ENCODE measurements around the gene ZSWIM6.

Gene ZSWIM6

DNA sequence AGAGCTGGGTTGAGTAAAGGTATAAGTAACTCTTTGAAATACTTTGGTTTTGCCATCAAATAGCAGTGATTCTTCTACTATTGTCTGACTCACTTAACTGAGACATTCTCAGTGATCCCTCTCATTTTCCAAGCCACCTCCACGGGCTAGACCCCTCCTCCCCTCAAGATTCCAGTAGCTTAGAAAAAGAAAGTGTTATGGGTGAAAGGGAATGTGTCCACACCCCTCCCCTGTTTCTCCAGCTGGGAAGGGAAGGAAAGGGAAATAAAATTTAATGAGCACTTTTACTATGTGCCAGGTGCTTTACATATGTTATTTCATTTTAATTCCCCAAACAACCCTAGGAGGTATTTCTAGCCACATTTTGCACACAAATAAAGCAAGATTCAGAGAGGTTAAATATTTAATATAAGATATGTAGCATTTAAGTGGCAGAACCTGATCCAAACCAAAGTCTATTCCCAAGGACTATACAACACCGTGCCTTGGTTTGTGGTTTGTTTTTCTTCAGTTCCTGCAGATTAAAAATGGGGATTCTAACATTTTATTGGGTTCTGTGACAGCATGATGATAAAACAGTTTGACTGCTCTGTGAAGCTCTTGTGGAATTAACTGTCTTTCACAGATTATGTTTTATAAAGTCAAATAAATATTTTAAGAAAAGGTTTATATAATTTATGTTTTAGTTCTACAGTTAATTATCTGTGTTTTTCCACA, 135.9 kb downstream of the ZSWIM6 start:
- no peak for DNase-seq (ENCODE audit: low read depth)
- TF ChIP-seq, protein P1, sequence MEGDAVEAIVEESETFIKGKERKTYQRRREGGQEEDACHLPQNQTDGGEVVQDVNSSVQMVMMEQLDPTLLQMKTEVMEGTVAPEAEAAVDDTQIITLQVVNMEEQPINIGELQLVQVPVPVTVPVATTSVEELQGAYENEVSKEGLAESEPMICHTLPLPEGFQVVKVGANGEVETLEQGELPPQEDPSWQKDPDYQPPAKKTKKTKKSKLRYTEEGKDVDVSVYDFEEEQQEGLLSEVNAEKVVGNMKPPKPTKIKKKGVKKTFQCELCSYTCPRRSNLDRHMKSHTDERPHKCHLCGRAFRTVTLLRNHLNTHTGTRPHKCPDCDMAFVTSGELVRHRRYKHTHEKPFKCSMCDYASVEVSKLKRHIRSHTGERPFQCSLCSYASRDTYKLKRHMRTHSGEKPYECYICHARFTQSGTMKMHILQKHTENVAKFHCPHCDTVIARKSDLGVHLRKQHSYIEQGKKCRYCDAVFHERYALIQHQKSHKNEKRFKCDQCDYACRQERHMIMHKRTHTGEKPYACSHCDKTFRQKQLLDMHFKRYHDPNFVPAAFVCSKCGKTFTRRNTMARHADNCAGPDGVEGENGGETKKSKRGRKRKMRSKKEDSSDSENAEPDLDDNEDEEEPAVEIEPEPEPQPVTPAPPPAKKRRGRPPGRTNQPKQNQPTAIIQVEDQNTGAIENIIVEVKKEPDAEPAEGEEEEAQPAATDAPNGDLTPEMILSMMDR (IDR thresholded peaks at IDR 0.05; ENCODE audit: insufficient read depth, low read depth, low read length, missing control alignments) = no peak
- no peak overlapping the region for H3K4me3 ChIP-seq (ENCODE audit: low read depth, low read length)

- no peak for DNase-seq (ENCODE audit: low read depth)
- TF ChIP-seq, protein P1 (IDR thresholded peaks at IDR 0.05; ENCODE audit: insufficient read depth, low read depth, low read length, missing control alignments) = no peak
- H3K4me3 ChIP-seq (ENCODE audit: low read depth, low read length) = no peak overlapping the region
Measured at GRCh38 chr5:61468483-61468865, 136.4 kb downstream of the ZSWIM6 start.

DNA sequence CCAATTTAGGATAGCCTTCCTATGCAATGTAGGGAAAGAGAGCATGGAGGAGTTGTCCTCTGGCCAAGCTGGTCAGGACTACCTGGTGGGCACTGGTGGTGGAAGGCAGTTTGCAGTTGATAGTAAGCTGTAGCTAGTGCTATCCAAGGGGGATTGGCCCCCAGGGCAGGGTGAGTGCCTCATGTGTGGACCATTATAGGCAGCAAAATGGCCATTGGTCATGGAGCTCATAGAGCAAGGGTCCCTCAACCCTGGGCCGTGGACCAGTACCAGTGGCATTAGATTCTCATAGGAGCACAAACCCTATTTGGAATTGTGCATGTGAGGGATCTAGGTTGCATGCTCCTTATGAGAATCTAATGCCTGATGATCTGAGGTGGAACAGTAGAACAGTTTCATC, 139.3 kb downstream of the ZSWIM6 start:
- DNase-seq (ENCODE audit: low read depth) = no peak
- TF ChIP-seq, protein P1 (IDR thresholded peaks at IDR 0.05; ENCODE audit: insufficient read depth, low read depth, low read length, missing control alignments) = no peak
- H3K4me3 ChIP-seq (ENCODE audit: low read depth, low read length) = no peak overlapping the region

DNA sequence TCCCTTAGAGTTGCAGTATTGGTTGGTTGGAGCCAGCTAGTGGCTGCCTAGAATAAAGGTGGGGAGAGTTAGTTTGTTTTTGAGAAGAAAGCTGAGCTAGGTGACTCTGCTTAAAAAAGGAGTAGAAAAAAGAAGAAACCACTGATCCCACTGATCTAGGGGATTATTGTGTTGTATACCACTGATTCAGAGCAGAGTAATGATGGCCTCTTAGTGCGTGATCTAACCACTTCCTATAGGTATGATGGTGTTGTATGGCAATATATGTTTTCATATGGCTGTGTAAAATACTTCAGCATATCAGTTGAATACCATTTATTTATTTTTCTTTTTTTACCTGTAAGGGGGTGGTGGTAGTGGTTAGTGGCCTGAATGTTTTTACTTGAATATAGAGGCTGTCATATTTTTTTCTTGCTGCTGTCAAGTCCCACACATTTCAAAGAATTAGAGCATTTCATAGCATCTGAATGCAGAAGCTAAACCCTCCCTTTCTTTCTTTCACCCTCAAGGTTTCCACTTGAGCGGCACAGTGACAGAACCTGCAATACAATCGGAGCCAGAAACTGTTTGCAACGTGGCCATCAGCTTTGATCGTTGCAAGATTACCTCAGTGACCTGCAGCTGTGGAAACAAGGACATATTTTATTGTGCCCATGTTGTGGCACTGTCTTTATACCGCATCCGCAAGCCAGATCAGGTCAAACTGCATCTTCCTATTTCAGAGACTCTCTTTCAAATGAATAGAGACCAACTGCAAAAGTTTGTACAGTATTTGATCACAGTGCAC, 140.3 kb downstream of the ZSWIM6 start:
- no peak for DNase-seq (ENCODE audit: low read depth)
- no peak overlapping the region for H3K4me3 ChIP-seq (ENCODE audit: low read depth, low read length)
- TF ChIP-seq, protein P1 (IDR thresholded peaks at IDR 0.05; ENCODE audit: insufficient read depth, low read depth, low read length, missing control alignments) = no peak

GRCh38 chr5:61474746-61475145, 142.7 kb downstream of the ZSWIM6 start:
- H3K4me3 ChIP-seq (ENCODE audit: low read depth, low read length) = no peak overlapping the region
- DNase-seq (ENCODE audit: low read depth) = no peak
- TF ChIP-seq, protein P1 (IDR thresholded peaks at IDR 0.05; ENCODE audit: insufficient read depth, low read depth, low read length, missing control alignments) = no peak

DNA sequence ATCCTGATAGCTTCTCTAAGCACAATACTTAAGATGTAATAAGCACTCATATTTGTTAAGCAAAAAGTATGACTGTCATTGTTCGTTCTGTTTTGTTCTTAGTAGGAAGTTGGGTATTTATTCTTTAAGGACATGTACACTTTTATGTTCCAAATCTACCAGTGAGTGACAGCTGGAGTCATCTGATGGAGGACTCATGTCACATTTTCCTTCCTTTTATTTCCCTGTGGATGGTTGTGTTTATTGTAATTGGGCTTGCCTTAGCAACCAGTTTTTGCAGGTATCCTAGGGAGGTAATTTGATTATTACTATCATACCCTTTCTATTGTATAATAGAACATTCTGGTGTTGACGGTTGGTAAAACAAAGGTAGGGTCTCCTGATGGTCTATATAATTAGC, 145.7 kb downstream of the ZSWIM6 start:
- no peak for DNase-seq (ENCODE audit: low read depth)
- TF ChIP-seq, protein P1 (IDR thresholded peaks at IDR 0.05; ENCODE audit: insufficient read depth, low read depth, low read length, missing control alignments) = no peak
- no peak overlapping the region for H3K4me3 ChIP-seq (ENCODE audit: low read depth, low read length)

All from GM12865 (cell line).